ENCODE measurements around the gene PRKX. TPM values are rescaled to one million over a fixed set of nuclear protein-coding genes. Genes with fewer than 3 reads are reported as not detected.

The PRKX gene
- total RNA-seq, 4 donors from 2014 or later: 11.5 to 22.1 (median 18.1) TPM

GRCh38 chrX:3679669-3680068 lies 33.8 kb downstream of the PRKX start:
- TF ChIP-seq CTCF (IDR thresholded peaks at IDR 0.05; ENCODE audit: low read depth): no peak

- no peak for TF ChIP-seq CTCF (IDR thresholded peaks at IDR 0.05; ENCODE audit: low read depth)
Observed at GRCh38 chrX:3678328-3678727, 35.1 kb downstream of the PRKX start.

GRCh38 chrX:3674881-3675280 lies 38.6 kb downstream of the PRKX start:
- no peak for TF ChIP-seq CTCF (IDR thresholded peaks at IDR 0.05; ENCODE audit: low read depth)

GRCh38 chrX:3669841-3670475 lies 43.5 kb downstream of the PRKX start:
- no peak for TF ChIP-seq CTCF (IDR thresholded peaks at IDR 0.05; ENCODE audit: low read depth)

- no peak for TF ChIP-seq CTCF (IDR thresholded peaks at IDR 0.05; ENCODE audit: low read depth)
Observed at GRCh38 chrX:3666975-3667374, 46.5 kb downstream of the PRKX start.

- no peak for TF ChIP-seq CTCF (IDR thresholded peaks at IDR 0.05; ENCODE audit: low read depth)
Observed at GRCh38 chrX:3664921-3665320, 48.5 kb downstream of the PRKX start.

GRCh38 chrX:3659761-3660160 lies 53.7 kb downstream of the PRKX start:
- TF ChIP-seq CTCF (IDR thresholded peaks at IDR 0.05; ENCODE audit: low read depth): no peak
